Ovary (tissue), 3 donors: ENCODE results near the gene QSOX1.

ENCODE experiments used
- CTCF ChIP-seq, 3 donors: fragments of 450-650 bp in 2 of 3; fragments of 200-600 bp in 1 of 3; IDR thresholded peaks; one replicate each; pipeline versions ENCODE4 v1.5.1 to v1.8.0; 2016 to 2022; ENCODE audit warnings: antibody characterized with exemption in 3 of 3, mild to moderate bottlenecking in 1 of 3
- POLR2A ChIP-seq: fragments of 450-650 bp; IDR thresholded peaks from one replicate; pipeline ENCODE4 v1.6.1; 2017; ENCODE audit warnings: antibody characterized with exemption, mild to moderate bottlenecking, moderate library complexity
- donor health status: DM: no; HTN: no; CAD: no.

GRCh38 chr1:180194546-180195207 is 40.0 kb downstream of the QSOX1 start:
- no peak for TF ChIP-seq CTCF (IDR thresholded peaks at IDR 0.05)
- no peak for TF ChIP-seq POLR2A
